Activated naive CD8-positive, alpha-beta T cell treated with anti-CD3 and anti-CD28 coated beads, Interleukin-2, amount 10 ng/mL, durations not matched to agents 7 days and 5 days (primary cell): ENCODE results near the gene RFC5. TPM values are rescaled to one million over a fixed set of nuclear protein-coding genes. Genes with fewer than 3 reads are reported as not detected.

Experiments used
- total RNA-seq, 2 experiments: library from RNA; stranded (reverse); gene quantifications; one replicate each; pipeline ENCODE4 v1.2.3, GENCODE V29; 2021

Gene RFC5
- total RNA-seq, 2 experiments from 2014 or later, result 42.7 to 44.9 TPM

Other genes with a start within 250 kb of the RFC5 start
- gene KSR2, start 47.7 kb upstream of the RFC5 start, total RNA-seq, result not detected
- 10 to 100 TPM; 48.2 to 50.6 TPM for gene WSB2, start 44.5 kb downstream of the RFC5 start, total RNA-seq
- gene VSIG10, start 87.3 kb downstream of the RFC5 start, total RNA-seq, result 1 to 10 TPM; 7.6 to 8.5 TPM
- 10 to 100 TPM; 95.4 to 95.8 TPM for gene PEBP1, start 119.4 kb downstream of the RFC5 start, total RNA-seq